Measurements from ENCODE around the gene TNS3.

TNS3 gene

DNA sequence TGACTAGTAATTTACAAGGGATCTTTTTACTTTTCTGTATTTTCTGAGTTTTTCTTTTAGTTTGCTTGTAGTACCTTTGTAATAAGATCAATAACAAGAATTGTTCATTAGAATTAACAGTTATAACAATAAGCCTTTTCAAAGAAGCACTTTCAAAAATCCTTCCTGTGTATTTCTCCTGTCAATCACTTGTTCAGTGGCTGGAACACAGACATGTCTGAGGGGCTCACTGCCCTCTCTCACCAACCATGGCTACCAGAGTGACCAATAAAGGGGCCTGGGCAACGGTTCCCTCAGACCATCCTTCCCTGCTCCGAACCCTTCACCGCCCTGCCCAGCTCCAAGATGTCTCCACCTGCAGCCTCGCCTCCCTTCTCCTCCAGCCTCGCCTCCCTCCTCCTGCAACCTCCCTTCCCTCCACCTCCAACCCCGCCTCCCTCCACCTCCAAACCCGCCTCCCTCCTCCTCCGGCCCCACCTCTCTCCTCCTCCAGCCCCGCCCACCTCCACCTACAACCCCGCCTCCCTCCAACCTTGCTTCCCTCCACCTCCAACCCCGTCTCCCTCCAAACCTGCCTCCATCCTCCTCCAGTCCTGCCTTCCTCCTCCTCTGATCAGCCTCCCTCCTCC is 353.4 kb downstream of the TNS3 start:
- TF ChIP-seq, protein P1, sequence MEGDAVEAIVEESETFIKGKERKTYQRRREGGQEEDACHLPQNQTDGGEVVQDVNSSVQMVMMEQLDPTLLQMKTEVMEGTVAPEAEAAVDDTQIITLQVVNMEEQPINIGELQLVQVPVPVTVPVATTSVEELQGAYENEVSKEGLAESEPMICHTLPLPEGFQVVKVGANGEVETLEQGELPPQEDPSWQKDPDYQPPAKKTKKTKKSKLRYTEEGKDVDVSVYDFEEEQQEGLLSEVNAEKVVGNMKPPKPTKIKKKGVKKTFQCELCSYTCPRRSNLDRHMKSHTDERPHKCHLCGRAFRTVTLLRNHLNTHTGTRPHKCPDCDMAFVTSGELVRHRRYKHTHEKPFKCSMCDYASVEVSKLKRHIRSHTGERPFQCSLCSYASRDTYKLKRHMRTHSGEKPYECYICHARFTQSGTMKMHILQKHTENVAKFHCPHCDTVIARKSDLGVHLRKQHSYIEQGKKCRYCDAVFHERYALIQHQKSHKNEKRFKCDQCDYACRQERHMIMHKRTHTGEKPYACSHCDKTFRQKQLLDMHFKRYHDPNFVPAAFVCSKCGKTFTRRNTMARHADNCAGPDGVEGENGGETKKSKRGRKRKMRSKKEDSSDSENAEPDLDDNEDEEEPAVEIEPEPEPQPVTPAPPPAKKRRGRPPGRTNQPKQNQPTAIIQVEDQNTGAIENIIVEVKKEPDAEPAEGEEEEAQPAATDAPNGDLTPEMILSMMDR (IDR thresholded peaks at IDR 0.05; ENCODE audit: low read depth, low read length) = no peak
- DNase-seq (ENCODE audit: extremely low read depth, low read depth) = no peak

DNA sequence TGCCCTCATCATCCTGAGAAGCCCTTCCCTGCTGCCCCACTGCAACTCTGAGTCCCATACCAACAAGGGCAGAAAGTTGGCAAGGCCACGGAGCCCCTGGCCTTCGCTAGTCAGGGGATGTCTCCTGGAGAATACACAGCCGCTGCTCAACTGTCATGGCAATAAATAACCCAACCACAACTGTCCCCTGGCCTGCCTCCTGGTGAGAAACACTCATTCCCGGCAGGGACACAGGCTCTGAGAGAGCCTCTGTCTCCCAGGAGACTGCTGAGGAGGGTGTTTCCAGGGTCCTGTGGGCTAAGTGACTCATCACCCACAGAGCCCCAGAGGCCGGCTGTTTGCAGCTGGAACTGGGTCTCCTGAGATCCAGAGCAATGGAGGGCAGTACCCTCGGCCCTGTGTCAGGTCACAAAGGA is 354.1 kb downstream of the TNS3 start:
- DNase-seq (ENCODE audit: extremely low read depth, low read depth) = no peak
- TF ChIP-seq, protein P1 (IDR thresholded peaks at IDR 0.05; ENCODE audit: low read depth, low read length) = no peak

DNA sequence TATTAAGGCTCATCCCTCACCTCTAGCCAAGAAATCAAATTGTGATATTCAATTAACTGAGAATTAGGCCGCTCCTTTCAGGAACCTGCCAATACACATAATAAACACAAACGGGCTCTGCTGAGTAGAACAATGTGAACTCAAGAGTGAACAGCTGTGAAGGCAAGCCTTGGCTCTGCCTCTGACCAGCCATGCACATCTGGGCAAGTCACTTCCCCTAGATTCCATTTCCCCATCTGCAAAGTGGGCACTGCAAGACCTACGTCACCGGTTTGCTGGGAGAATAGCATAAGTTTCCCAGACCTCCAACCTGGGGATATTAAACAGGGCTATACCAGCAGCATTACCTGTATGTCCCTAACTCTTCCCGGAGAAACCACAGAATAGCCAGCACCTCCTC is 355.2 kb downstream of the TNS3 start:
- TF ChIP-seq, protein P1 (IDR thresholded peaks at IDR 0.05; ENCODE audit: low read depth, low read length) = no peak
- DNase-seq (ENCODE audit: extremely low read depth, low read depth) = no peak

DNA sequence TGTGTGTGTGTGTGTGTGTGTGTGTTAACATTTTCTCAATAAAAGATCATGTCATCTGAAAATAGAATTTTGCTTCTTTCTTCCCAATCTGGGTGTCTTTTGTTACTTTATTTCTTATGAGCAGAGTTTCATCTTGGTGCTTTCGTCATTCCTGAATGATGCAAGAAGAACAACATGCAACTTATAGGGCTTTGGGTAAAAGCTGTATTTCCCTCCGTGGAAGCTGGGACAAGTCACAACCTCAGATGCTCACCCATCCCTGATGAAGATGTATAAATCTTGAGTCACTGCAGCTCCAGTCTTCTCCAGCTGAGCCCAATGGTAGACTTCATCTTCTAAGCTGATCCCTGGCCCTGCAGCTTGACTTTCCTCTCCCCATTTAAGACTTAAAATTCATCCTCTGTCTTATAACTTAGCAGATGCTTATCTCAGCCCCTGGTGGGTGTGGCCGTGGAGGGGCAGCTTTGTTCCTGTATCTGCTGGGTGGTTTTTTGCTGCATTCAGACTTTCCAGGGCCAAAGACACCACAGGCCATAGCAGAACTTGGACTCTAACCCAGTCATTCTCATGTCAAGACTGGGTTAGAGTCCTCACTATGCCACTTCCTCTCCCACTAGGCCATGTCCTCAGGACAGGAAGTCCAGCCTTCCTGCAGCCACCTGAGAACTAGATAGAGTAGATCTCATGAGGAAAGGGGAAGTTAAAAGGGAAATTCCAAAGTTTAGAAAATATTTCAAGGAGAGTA is 356.4 kb downstream of the TNS3 start:
- no peak for DNase-seq (ENCODE audit: extremely low read depth, low read depth)
- TF ChIP-seq, protein P1 (IDR thresholded peaks at IDR 0.05; ENCODE audit: low read depth, low read length) = no peak

All from AG09319 (cell line).